Epithelial cell of proximal tubule (primary cell): ENCODE results near the gene RNASE8. TPM values are rescaled to one million over a fixed set of nuclear protein-coding genes. Genes with fewer than 3 reads are reported as not detected.
A peak's percentile ranks its signal among the peaks of the same experiment; 100 is the strongest.

Source experiments
- DNase-seq: peaks from one replicate; pipeline ENCODE4 v3.0.0-alpha.2; 2011; ENCODE audit warnings: low read depth
- H3K4me3 ChIP-seq: 2 replicates; pipeline ENCODE4 v1.5.1; 2011; ENCODE audit warnings: low read depth, mild to moderate bottlenecking, low read length
- CTCF ChIP-seq: conservative IDR thresholded peaks from 2 replicates; pipeline ENCODE4 v1.5.1; 2012; ENCODE audit warnings: low read depth, mild to moderate bottlenecking, low read length
- total RNA-seq: library from RNA; depleted of rRNA; stranded (reverse); fragments of >200 nt; gene quantifications from 2 replicates; pipeline ENCODE4 v1.2.3, GENCODE V29; 2015

Gene RNASE8
- total RNA-seq, 1 donor from 2014 or later, result not detected

- no peak for DNase-seq
- no peak overlapping the region for H3K4me3 ChIP-seq
- no peak for TF ChIP-seq CTCF
These were observed 39.3 kb upstream of the RNASE8 start for GRCh38 chr14:21018286-21018685.

GRCh38 chr14:21018781-21019180 is 38.8 kb upstream of the RNASE8 start:
- DNase-seq, result no peak
- H3K4me3 ChIP-seq, result no peak overlapping the region
- TF ChIP-seq CTCF, result no peak

- no peak for TF ChIP-seq CTCF
- no peak for DNase-seq
- no peak overlapping the region for H3K4me3 ChIP-seq
These were observed 38.3 kb upstream of the RNASE8 start for GRCh38 chr14:21019366-21019765.

- no peak overlapping the region for H3K4me3 ChIP-seq
- TF ChIP-seq CTCF, result no peak
- DNase-seq, result no peak
These were observed 36.6 kb upstream of the RNASE8 start for GRCh38 chr14:21020977-21021545.

GRCh38 chr14:21022686-21023085 is 34.9 kb upstream of the RNASE8 start:
- no peak overlapping the region for H3K4me3 ChIP-seq
- no peak for TF ChIP-seq CTCF
- no peak for DNase-seq

GRCh38 chr14:21023174-21023573 is 34.4 kb upstream of the RNASE8 start:
- DNase-seq, result no peak
- no peak overlapping the region for H3K4me3 ChIP-seq
- TF ChIP-seq CTCF, result no peak

GRCh38 chr14:21023817-21024584 is 33.6 kb upstream of the RNASE8 start:
- TF ChIP-seq CTCF, result no peak
- DNase-seq, result no peak
- H3K4me3 ChIP-seq, result peak overlapping the region; percentile 51
